HEK293T (cell line): ENCODE results near the gene NPRL2.

Experiments
- CTBP1 ChIP-seq: fragments of 450-650 bp; IDR thresholded peaks from 2 replicates; pipeline ENCODE4 v1.6.1; 2016; ENCODE audit warnings: borderline replicate concordance
- FOXM1 ChIP-seq: fragments of 450-650 bp; IDR thresholded peaks from 2 replicates; pipeline ENCODE4 v1.6.1; 2017; ENCODE audit warnings: mild to moderate bottlenecking, borderline replicate concordance
- SP1 ChIP-seq: fragments of 450-650 bp; IDR thresholded peaks from 2 replicates; pipeline ENCODE4 v1.6.1; 2017
- SUZ12 ChIP-seq: fragments of 450-650 bp; IDR thresholded peaks from 2 replicates; pipeline ENCODE4 v1.6.1; 2016; ENCODE audit warnings: mild to moderate bottlenecking

GRCh38 chr3:50353245-50354004, 2.9 kb upstream of the NPRL2 start:
- TF ChIP-seq SUZ12 (no peak), FOXM1 (no peak), SP1 (no peak), CTBP1 (no peak)
